NB4 (cell line): ENCODE data around the gene STXBP1.

ENCODE experiments used
- DNase-seq: peaks from one replicate; pipeline ENCODE4 v3.0.0; 2010; ENCODE audit warnings: low read depth
- H3K4me3 ChIP-seq: one replicate; pipeline ENCODE4 v1.5.1; 2011; ENCODE audit warnings: mild to moderate bottlenecking, low read depth, low read length, moderate library complexity
- MAX ChIP-seq: IDR thresholded peaks from 2 replicates; pipeline ENCODE4 v1.6.1; 2011; ENCODE audit warnings: low read depth, low read length
- MYC ChIP-seq: IDR thresholded peaks from 2 replicates; pipeline ENCODE4 v1.6.1; 2011; ENCODE audit warnings: low read depth, low read length
- POLR2A ChIP-seq: IDR thresholded peaks from 2 replicates; pipeline ENCODE4 v1.6.1; 2011; ENCODE audit warnings: mild to moderate bottlenecking; ENCODE audit not compliant: insufficient read length; ENCODE audit errors: extremely low read depth
- TF ChIP-seq, protein P1 (sequence below): IDR thresholded peaks from one replicate; pipeline ENCODE4 v1.5.1; 2012; ENCODE audit warnings: low read depth, low read length

STXBP1 gene

DNA sequence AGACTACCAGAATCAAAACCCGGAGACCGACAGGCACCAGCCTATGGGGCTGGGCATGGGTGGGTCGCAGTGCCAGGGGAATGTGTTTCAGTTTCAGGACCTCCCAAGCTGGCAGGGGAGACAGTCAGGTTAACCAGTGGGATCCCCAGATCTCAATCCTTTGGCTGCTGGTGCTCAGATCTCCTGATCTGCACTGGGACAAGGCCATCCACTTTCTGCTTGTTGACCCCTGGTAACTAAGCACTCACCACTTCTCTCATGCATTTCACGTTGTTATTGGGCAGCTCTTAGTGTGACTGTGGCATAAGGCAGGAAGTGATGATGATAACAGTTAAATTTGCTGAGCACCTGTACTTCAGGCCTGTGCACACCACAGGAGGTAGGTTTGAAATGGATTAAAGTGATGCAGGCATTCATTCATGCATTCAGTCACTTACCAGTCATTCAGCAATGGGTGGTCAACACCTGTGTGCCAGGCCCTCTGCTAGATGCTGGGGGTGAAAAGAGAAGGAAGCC is 42.1 kb upstream of the STXBP1 start:
- DNase-seq, result peak; percentile 31
- no peak overlapping the region for H3K4me3 ChIP-seq
- TF ChIP-seq POLR2A, result no peak
- TF ChIP-seq MAX, result no peak
- TF ChIP-seq MYC, result no peak
- TF ChIP-seq, protein P1, sequence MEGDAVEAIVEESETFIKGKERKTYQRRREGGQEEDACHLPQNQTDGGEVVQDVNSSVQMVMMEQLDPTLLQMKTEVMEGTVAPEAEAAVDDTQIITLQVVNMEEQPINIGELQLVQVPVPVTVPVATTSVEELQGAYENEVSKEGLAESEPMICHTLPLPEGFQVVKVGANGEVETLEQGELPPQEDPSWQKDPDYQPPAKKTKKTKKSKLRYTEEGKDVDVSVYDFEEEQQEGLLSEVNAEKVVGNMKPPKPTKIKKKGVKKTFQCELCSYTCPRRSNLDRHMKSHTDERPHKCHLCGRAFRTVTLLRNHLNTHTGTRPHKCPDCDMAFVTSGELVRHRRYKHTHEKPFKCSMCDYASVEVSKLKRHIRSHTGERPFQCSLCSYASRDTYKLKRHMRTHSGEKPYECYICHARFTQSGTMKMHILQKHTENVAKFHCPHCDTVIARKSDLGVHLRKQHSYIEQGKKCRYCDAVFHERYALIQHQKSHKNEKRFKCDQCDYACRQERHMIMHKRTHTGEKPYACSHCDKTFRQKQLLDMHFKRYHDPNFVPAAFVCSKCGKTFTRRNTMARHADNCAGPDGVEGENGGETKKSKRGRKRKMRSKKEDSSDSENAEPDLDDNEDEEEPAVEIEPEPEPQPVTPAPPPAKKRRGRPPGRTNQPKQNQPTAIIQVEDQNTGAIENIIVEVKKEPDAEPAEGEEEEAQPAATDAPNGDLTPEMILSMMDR, result no peak

- no peak overlapping the region for H3K4me3 ChIP-seq
- no peak for DNase-seq
- no peak for TF ChIP-seq MYC
- no peak for TF ChIP-seq POLR2A
- TF ChIP-seq MAX, result no peak
Observed at GRCh38 chr9:127570533-127571111, 41.5 kb upstream of the STXBP1 start.

DNA sequence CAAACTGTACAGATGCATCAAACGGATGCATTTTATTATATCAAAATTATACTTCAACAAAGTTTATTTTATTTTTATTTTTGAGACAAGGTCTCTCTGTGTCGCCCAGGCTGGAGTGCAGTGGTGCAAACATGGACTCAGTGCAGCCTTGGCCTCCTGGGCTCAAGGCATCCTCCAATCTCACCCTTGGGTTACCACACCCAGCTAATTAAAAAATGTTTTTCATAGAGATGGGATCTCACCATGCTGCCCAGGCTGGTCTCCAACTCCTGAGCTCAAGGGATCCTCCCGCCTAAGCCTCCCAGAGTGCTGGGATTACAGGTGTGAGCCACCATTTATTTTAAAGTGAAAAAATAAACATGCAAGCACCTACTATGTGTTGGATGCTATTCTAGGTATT is 40.1 kb upstream of the STXBP1 start:
- H3K4me3 ChIP-seq, result no peak overlapping the region
- TF ChIP-seq MAX, result no peak
- TF ChIP-seq, protein P1, result no peak
- no peak for TF ChIP-seq POLR2A
- no peak for TF ChIP-seq MYC
- DNase-seq, result no peak

DNA sequence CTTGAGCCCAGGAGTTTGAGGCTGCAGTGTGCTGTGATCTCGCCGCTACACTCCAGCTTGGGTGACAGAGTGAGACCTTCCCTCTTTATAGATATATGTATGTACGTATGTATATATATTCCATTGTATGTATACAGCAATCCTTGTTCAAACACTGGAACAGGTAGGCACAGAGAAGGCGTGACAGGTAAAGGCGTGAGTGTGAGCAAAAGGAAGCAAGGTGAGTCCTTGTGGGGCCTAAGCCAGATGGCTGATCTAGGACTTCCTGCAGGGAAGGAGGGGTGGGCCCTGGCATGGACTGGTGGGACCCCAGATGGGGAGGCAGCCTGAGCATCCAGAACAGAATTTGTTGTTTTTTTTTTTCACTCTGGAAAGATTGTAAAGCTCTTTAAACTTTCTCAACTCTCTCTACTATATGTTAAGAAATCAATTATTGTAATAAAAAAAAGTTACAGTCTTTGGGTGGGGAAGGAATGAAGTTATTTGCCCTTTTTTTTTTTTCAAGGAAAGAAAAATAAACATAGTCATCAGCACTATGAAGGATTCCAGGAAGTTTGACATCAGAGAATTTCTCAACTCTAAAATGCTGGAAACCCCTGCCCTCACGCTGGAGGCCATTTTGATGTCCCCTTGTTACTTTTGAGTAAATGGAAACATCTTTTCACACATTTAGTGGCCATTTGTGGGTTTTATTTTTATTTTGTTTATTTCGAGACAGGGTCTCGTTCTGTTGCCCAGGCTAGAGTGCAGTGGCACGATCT is 38.9 kb upstream of the STXBP1 start:
- no peak overlapping the region for H3K4me3 ChIP-seq
- TF ChIP-seq POLR2A, result no peak
- TF ChIP-seq MAX, result no peak
- no peak for TF ChIP-seq MYC
- TF ChIP-seq, protein P1, result no peak
- no peak for DNase-seq

DNA sequence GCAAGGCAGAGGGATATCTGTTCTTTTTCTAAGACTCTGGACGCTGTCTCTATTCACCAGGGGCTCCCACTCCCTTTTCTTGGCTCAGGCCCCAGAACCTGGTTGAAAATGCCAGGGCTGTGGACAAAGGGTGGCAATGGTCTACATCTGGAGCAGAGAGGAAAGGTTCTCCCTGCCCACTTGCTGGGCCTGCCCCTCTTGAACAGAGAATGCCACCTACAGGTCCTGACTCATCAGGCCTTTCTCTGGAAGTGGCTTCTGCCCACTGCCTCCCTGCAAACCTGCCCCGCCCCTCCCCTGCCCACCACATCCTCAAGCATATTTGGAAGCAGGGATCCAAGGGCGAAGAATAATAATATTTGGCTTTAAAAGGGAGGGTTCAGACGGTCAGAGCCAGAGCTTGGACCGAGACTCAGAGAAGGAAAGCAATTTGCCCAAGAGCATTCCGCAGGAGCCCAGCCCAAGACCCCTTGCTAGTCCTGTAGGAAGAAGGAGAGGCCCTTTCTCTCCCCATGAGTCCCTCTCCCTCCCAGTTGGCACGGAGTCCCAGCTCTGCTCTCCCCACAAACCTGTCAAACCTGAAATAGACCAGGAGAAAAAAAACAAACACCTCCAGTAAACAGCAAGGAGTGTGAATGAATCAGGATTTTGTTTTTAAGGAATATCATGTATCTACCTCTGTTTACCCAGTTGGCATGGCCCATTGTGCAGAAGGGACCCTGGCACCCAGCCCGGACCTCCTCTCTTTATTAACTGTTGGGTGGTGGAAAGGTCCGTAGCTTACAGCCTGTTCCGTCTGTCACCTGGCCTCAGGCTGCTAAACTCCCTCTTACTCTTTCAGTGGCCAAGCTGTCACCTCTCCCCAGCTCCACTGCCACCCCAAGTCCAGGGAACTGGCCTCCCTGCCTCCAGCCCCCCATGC is 37.7 kb upstream of the STXBP1 start:
- peak; percentile 59 for DNase-seq
- no peak overlapping the region for H3K4me3 ChIP-seq
- TF ChIP-seq POLR2A (no peak), MAX (no peak), MYC (no peak)
- TF ChIP-seq, protein P1, result no peak
